ENCODE results near the gene KIF1A.

Gene KIF1A

DNA sequence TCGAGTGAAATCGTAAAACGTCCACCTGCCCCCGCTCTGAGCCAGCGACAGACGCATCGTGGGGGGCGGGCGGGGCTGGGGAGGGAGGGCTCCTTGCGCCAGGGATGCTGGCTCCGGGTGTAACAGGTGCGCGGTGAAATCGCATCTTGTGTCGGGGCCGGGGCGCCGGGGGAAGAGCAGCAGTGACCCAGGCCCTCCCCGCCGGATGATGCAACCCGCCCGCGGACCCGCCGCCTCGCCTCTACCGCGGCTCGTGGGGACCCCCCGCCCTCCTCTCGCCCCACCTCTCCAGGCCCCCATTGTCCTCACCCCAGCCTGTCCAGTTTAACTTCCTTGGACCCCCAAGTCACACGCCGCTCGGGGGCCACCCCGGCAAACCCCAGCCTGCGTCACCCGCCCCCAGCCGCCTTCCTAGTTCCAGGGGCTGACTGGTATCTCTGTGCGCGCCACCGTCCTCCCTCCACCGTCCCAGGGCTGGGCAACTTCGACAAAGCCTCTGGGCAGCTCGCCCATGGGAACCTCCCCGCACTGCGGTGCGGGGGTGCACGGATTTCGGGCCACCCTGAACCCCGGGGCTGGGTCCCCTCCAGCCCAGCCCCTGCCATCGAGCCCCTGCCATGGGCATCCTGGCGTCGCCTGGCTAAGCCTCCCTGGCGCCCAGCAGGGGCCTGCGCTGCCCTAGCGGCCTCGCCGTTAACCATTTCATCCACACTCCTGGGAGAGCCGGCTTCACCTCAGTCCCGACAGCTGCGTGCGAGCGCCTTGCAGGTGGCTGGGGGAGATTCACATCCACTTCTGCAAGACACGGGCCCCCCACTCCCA is 799 bp upstream of the KIF1A start:
- no peak for DNase-seq

DNA sequence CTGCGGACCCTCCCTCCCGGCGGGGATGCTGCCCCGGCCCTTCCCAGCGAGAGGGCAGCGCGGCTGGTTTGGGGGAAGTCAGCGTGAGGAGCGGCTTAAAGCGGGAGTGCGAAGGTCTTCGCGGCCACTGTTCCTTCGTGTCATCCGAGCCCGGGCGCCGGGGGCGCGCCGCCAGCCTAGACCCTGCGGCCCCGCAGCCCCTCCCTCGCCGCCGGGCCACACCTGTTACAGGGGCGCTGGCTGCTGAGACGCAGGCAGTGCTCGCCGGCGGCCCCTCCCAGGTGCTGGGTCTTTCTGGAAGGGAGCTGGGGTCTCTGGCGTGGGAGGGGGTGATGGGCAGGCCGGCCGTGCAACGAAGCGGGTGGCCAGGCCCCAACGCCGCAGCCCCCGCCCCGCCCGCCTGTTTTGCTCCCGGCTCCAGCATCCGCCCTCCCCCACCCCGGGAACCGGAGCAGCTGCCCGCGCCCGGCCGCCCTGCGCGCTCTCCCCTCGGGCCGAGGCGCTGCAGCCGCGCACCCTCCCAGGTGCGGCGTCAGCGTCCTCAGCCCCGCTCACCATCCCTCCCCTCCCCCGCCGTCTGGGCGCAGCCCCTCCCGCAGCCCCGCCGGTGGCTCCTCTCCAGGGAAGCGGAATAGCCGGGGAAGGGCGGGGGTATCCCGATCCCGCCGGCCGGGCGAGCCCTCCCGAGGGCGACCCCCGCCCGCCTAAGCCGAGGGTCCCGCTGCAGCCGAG is 727 bp downstream of the KIF1A start:
- DNase-seq: no peak

DNA sequence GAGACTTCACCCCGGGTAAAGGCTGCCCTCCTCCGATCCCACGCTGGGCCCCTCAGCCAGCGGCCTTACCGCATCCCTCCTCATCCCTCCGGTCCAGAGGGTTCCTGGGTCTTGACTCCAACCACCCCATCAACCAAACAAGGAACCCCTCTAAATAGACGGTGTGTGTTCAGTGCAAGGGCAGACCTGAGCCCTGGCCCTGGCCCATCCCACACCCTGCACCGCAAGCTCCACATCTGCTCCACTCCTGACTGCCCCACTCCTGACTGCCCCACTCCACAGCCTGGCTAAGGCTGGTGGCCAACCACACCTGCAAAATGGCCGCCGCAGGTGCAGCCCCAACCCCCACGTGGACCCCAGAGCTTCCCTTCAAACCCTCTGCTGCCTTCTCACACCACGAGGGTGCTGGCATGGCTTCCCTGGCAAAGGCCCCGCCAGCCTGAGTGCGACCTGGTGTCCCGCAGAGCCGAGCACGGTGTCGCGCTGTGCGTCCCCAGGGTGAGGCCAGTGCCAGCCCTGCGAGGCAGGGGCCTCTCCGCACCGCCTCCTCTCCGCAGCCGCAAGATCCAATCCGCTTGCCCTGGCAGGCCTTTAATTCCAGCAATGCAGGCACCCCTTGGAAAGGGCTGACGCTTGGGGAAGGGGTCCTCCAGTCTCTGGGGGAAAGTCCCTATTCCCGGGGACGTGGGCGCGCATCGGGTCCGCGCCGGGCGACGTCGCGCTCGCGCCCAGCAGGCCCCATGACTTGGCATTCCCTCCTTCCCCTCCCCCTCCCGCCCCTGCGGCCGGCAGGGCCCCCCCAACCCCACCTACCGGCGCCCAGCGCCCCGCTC is 1.5 kb downstream of the KIF1A start:
- no peak for DNase-seq

DNA sequence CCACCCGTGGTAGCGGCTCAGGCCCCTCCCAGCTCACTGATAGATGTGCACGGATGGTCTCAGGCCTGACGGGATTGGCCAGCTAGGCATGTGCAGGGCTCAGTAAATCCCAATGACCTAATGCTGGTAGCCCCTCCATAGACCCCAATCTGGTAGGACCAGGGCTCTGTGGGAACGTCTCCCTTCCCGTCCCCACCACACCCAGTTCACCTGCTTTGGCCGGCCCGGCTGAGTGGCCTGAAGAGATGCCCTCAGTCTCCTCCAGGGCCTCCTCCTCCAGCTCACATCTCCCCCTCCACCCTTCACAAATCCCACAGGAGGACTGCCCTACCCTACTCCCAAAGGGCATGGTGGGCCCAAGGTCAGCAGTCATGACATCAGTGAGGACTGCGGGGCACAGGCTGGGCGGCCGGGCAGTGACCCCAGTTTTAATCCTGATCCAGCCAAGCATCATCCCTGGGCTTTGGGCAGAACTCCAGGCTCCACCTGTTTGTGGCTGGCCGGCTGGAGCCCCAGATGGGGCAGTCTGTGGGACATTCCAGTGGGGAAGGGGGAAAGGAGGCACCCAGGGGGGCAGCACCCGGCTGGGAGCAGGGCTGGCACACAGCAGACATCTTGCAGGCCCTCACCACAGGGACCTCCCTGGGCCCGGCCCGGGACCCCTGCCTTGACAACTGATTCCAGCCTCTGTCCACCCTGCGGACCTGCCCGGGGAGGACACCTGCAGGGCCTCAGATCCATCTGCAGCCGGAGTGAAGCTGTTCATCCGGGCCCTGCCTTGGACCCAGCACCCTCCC is 2.3 kb downstream of the KIF1A start:
- DNase-seq: no peak

- DNase-seq: no peak
Observed at GRCh38 chr2:240816584-240817495, 3.2 kb downstream of the KIF1A start.

DNA sequence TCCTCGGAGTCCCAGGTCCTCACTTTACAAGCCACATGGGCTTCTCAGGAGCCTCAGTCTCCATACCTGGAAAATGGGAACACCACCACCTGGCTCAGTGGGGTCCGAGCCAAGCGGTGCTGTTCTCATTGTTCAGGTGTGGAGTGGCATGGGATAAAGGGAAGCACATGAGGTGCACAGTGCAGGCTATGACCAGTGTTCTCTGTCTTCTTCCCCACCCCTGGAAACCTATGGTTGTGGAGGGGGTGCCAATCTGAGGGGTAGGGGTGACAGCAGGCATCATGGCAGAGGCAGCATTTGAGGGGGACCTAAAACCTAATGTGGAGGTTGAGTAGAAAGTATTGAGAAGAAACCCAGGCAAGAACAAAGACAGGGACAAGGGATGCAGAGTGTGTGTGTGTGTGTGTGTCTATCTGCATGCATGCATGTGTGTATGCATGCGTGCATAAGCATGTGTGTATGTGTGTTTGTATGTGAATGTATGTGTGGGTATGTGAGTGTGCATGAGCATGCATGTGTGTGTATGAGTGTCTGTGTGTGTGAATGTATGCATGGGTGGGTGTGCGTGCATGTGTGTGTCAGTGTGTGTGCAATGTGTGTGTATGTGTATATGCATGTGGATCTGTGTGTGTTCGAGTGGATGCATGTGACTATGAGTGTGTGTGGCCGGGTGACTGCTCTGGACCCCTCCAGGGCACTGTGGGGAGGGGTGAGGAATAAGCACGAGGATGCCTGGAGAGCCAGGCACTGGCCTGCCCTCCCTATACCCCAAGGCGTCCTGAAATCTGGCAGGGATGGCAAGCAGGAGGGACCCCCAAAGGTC is 4.0 kb downstream of the KIF1A start:
- DNase-seq: no peak

- DNase-seq: no peak
Observed at GRCh38 chr2:240814946-240815760, 4.9 kb downstream of the KIF1A start.

- no peak for DNase-seq
Observed at GRCh38 chr2:240814280-240814679, 5.7 kb downstream of the KIF1A start.

DNA sequence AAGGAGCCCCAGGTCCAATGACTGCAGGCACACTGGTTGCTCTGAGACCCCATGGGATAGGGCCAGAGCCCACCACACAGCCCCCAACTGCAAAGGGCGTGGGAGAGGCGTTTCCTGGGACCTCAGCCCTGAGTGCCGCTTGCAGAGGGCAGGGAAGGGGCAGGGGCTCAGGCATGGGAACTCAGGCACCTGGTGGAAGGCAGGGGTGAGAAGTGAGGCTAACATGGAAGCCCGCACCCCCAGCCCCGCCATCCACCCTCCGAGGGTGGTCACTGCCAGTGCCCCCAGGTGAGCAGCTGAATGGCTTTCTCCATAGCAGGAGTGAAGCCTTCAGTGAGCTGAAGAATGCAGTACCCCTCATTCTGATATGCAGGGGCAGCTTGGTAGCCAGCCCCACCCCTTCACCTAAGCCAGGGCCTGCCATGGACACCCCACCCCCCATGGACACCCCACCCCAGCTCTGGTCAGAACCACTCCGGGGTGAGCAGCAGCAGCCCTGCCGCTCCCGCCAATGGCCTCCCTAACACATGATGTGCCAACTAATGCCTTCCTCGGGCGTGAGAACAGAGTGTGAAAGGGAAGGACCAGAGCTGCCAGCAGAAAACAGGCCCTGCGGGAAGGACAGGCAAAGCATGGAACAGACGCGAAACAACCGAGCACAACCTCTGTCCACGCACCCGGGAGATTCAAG is 6.6 kb downstream of the KIF1A start:
- no peak for DNase-seq

GRCh38 chr2:240812721-240813120 is 7.3 kb downstream of the KIF1A start:
- DNase-seq: no peak

DNA sequence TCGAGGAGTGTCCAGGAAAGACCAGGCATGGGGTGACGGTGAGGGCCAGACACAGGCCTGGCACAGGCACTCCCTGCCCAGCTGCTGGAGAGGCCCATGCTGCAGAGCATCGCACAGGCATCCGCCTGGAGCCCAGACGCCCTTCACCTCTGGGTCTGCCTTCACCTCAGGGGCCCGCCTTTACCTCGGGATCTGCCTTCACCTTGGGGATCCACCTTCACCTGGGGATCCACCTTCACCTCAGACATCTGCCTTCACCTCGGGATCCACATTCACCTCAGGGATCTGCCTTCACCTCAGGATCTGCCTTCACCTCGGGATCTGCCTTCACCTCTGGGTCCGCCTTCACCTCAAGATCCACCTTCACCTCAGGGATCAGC is 7.7 kb downstream of the KIF1A start:
- no peak for DNase-seq

GRCh38 chr2:240811346-240812300 is 8.4 kb downstream of the KIF1A start:
- no peak for DNase-seq

DNA sequence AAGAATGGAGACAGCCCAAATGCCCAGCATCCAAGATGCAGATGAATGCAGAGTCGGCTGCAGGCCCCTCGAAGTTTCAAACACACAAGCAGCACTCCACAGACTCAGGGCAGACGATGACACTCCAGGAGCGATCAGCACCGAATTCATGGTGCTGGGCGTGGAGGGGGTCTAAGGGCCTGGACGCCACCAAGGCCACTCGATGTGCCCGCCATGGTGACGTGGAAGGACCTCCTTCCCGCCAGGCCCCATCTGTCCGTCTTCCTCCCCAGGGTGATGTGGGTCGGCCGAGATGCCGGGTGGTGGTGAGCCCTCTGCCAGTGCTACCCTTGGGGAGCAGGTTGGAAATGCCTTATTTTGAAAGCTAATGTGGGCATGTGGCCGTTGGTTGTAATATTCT is 9.4 kb downstream of the KIF1A start:
- no peak for DNase-seq

DNA sequence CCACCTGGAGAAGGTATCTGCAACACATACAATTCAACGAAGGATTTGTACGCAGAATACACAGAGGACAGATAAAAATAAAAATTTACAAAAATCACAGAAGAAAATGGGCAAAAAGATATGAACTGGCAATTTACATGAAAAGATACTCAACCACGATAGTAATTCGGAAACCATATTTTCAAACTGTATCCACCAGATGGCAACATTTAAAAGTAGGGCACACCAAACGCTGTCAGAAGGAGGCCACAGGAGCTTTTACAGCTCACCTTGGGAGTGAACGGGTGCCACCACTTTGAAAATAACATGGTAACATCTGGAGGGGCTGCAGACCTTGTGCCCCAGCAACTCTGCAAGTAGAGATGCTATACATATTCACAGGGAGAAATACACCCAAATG is 9.8 kb downstream of the KIF1A start:
- no peak for DNase-seq

GRCh38 chr2:240809276-240809675 is 10.7 kb downstream of the KIF1A start:
- no peak for DNase-seq

- no peak for DNase-seq
Observed at GRCh38 chr2:240806459-240806858, 13.6 kb downstream of the KIF1A start.

DNA sequence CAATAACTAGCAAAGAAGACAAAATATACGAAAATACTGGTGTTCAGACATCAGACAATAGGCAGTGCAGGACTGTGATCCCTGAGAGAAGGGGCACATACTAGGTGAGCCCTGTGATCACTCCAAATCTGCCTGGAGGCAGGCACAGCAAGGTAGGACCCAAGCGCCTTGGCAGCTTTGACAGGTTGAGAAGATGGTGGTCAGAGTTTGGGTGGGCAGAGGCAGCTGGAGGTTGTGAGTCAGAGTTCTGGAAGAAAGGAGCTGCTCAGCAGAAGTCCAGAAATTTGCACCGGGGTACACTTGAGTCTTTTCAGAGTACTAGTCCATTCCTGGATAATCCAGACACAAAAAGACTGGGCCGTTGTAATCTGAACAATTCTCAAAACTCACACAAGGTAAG is 14.0 kb downstream of the KIF1A start:
- no peak for DNase-seq

DNA sequence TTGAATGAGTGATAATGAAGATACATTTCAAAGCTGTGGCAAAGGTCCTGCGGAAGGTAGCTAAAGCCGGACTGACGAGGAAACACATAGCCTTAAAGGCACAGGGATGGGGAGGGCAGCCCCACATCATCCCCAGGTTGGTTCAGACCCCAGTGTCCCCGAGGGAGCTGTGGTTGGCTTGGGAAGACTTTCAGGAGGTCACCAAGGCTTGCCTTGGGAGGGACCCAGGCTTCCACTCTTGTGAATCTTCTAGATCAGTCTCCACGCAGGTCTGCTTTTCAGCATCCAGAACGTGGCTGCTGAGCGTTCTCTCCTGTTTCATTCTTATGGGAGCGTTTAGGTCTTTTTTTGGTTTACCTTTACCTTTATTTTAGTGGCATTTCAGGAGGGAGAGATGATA is 16.8 kb downstream of the KIF1A start:
- no peak for DNase-seq

Data from suppressor macrophage (primary cell).